SK-N-SH (cell line): ENCODE results near the gene DNAJC24. TPM values are rescaled to one million over a fixed set of nuclear protein-coding genes. Genes with fewer than 3 reads are reported as not detected.

Source experiments
- CTCF ChIA-PET: fragments of 300-600, 350-600 bp; formaldehyde crosslinking; extraction: SDS; loops from one replicate; lab custom pipeline; 2021; lab: Yijun Ruan, JAX
- POLR2A ChIA-PET: fragments of 350-600 bp; sonication (Branson Sonifier 250); formaldehyde crosslinking; extraction: SDS; loops from one replicate; lab custom pipeline; 2020; ENCODE audit warnings: antibody characterized with exemption, inconsistent platforms; lab: Yijun Ruan, JAX
- DNase-seq: peaks from one replicate; pipeline ENCODE4 v3.0.0; 2012
- H2AFZ ChIP-seq: fragments of 200-600 bp; sonication (generic); 2 replicates; pipeline ENCODE4 v1.8.1; 2016; ENCODE audit warnings: antibody characterized with exemption, mild to moderate bottlenecking, low read depth
- H3F3A ChIP-seq: fragments of 200-600 bp; sonication (generic); replicated peaks from 2 replicates; pipeline ENCODE3; 2016; ENCODE audit warnings: antibody characterized with exemption, mild to moderate bottlenecking; ENCODE audit not compliant: insufficient read depth
- H3K27ac ChIP-seq, 2 experiments: fragments of 200-500 bp in 1 of 2; fragments of 200-600 bp in 1 of 2; sonication (Bioruptor generic) in 1 of 2; sonication (generic), shearing (Covaris generic) in 1 of 2; 2 replicates each; pipeline versions ENCODE4 v1.5.1 to v1.6.1; 2014 to 2016; ENCODE audit warnings: low read depth in 2 of 2, inconsistent platforms in 1 of 2, low read length in 1 of 2, mild to moderate bottlenecking in 1 of 2, mixed read lengths in 1 of 2
- H3K27me3 ChIP-seq: fragments of 200-600 bp; sonication (generic), shearing (Covaris generic); 2 replicates; pipeline ENCODE4 v1.6.1; 2016; ENCODE audit warnings: mixed run types; ENCODE audit not compliant: insufficient read depth
- H3K36me3 ChIP-seq, 2 experiments: fragments of 200-500 bp in 1 of 2; fragments of 200-600 bp in 1 of 2; sonication (Bioruptor generic) in 1 of 2; sonication (generic) in 1 of 2; replicated peaks in 1 of 2; 2 replicates each; pipeline versions ENCODE3 to v1.5.1; 2014 to 2016; ENCODE audit warnings: low read length in 1 of 2, mild to moderate bottlenecking in 1 of 2; ENCODE audit not compliant: insufficient read depth in 2 of 2, control insufficient read depth in 1 of 2
- H3K4me1 ChIP-seq, 2 experiments: fragments of 200-500 bp in 1 of 2; fragments of 200-600 bp in 1 of 2; sonication (Bioruptor generic) in 1 of 2; sonication (generic), shearing (Covaris generic) in 1 of 2; 2 replicates each; pipeline versions ENCODE4 v1.5.1 to v1.6.1; 2014 to 2016; ENCODE audit warnings: low read depth in 1 of 2, low read length in 1 of 2, mixed run types in 1 of 2; ENCODE audit not compliant: insufficient read depth in 2 of 2, control insufficient read depth in 1 of 2
- H3K4me2 ChIP-seq: fragments of 200-600 bp; sonication (generic), shearing (Covaris generic); 2 replicates; pipeline ENCODE4 v1.6.1; 2017; ENCODE audit warnings: mixed run types
- H3K4me3 ChIP-seq, 2 experiments: fragments of 200-500 bp in 1 of 2; fragments of 200-600 bp in 1 of 2; sonication (Bioruptor generic) in 1 of 2; sonication (generic), shearing (Covaris generic) in 1 of 2; 2 replicates each; pipeline versions ENCODE4 v1.5.1 to v1.8.1; 2014 to 2016; ENCODE audit warnings: low read depth in 2 of 2, inconsistent platforms in 1 of 2, low read length in 1 of 2, mild to moderate bottlenecking in 1 of 2, mixed read lengths in 1 of 2, moderate library complexity in 1 of 2
- H3K79me2 ChIP-seq: fragments of 200-600 bp; sonication (generic); 2 replicates; pipeline ENCODE4 v1.8.1; 2017; ENCODE audit warnings: mild to moderate bottlenecking; ENCODE audit not compliant: insufficient read depth
- H3K9ac ChIP-seq: fragments of 200-600 bp; sonication (generic); 2 replicates; pipeline ENCODE4 v1.6.1; 2017; ENCODE audit warnings: mixed run types
- H3K9me2 ChIP-seq: fragments of 200-600 bp; sonication (generic); 2 replicates; pipeline ENCODE4 v1.6.1; 2017; ENCODE audit warnings: mixed run types
- H3K9me3 ChIP-seq: fragments of 200-600 bp; sonication (generic); 2 replicates; pipeline ENCODE4 v1.6.1; 2017; ENCODE audit warnings: mixed run types, mild to moderate bottlenecking, moderate library complexity
- H4K20me1 ChIP-seq: fragments of 200-600 bp; sonication (generic); 2 replicates; pipeline ENCODE4 v1.6.1; 2017; ENCODE audit warnings: mild to moderate bottlenecking, mixed run types; ENCODE audit not compliant: insufficient read depth
- ELF1 ChIP-seq: IDR thresholded peaks from 2 replicates; pipeline ENCODE4 v1.4.0; 2012
- FOSL2 ChIP-seq: IDR thresholded peaks from 2 replicates; pipeline ENCODE4 v1.4.0; 2012; ENCODE audit warnings: low read depth, mild to moderate bottlenecking, moderate library complexity, borderline replicate concordance
- FOXJ3 ChIP-seq: sonication (generic); formaldehyde crosslinking; IDR thresholded peaks from 2 replicates; pipeline ENCODE4 v1.5.1; 2020; ENCODE audit warnings: mild to moderate bottlenecking, missing genetic modification reagents
- FOXM1 ChIP-seq: IDR thresholded peaks from 2 replicates; pipeline ENCODE4 v1.4.0; 2012; ENCODE audit warnings: low read depth, mild to moderate bottlenecking
- JUND ChIP-seq: IDR thresholded peaks from 2 replicates; pipeline ENCODE4 v1.4.0; 2012
- MXI1 ChIP-seq: IDR thresholded peaks from 2 replicates; pipeline ENCODE4 v1.6.1; 2012; ENCODE audit warnings: mild to moderate bottlenecking, low read depth, low read length, improper control_type of control experiment
- TAF1 ChIP-seq: IDR thresholded peaks from 2 replicates; pipeline ENCODE4 v1.6.1; 2012; ENCODE audit warnings: low read depth, mild to moderate bottlenecking, low read length, moderate library complexity, borderline replicate concordance
- TCF12 ChIP-seq: IDR thresholded peaks from 2 replicates; pipeline ENCODE4 v1.4.0; 2012
- TEAD4 ChIP-seq: IDR thresholded peaks from 2 replicates; pipeline ENCODE4 v1.4.0; 2012; ENCODE audit warnings: mild to moderate bottlenecking, borderline replicate concordance; ENCODE audit not compliant: insufficient read depth
- WGBS: methylation state at CpG from one replicate; pipeline ENCODE4 v1.1.6; 2017; ENCODE audit warnings: low lambda C conversion rate; 5-methylcytosine and 5-hydroxymethylcytosine counted together
- polyA plus RNA-seq, 3 experiments: library from polyadenylated mRNA; depleted of rRNA; stranded (reverse); fragments of >200 nt; gene quantifications; 2 replicates each; pipeline ENCODE4 v1.2.3, GENCODE V29; 2012
- TF ChIP-seq, protein P1 (sequence below): IDR thresholded peaks from 2 replicates; pipeline ENCODE4 v1.6.1; 2012; ENCODE audit warnings: mild to moderate bottlenecking, low read depth, low read length, moderate library complexity
- TF ChIP-seq, protein P2 (sequence below): IDR thresholded peaks from 2 replicates; pipeline ENCODE4 v1.4.0; 2012; ENCODE audit warnings: low read depth, borderline replicate concordance
- TF ChIP-seq, protein P3 (sequence below): IDR thresholded peaks from 2 replicates; pipeline ENCODE4 v1.4.0; 2012; ENCODE audit warnings: low read depth, borderline replicate concordance
- TF ChIP-seq, protein P4 (sequence below): IDR thresholded peaks from 2 replicates; pipeline ENCODE4 v1.4.0; 2012; ENCODE audit warnings: low read depth

DNAJC24 gene
- polyA plus RNA-seq, 1 of the 3 experiments (the other 2 are of a cell fraction), result 6.2 TPM

DNA sequence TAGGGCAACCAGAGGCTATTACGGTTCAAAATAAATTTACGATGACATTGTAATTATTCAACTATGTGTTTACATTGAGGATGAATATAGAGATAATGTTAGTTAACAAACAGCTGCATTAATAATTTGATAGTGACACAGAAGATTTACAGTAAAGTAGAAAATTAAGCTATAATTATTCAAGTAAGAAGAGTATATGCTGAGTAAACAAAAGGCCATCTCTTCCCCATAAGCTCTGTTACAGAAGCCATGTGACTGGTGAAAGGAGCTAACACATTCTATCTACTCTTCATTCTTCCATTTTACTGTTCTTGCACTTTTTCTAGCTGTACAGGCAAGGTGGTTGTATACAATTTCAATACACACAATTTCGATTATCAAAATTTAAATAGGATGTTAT is 85.5 kb downstream of the DNAJC24 start:
- 95% methylated on average over 3 of the region's 3 CpGs for WGBS
- no peak overlapping the region for H3K4me3 ChIP-seq
- H3K4me2 ChIP-seq, result no peak overlapping the region
- no peak overlapping the region for H2AFZ ChIP-seq
- CTCF ChIA-PET, result no interaction called here
- no peak overlapping the region for H3K27ac ChIP-seq
- no peaks in the 10 kb centered on the region for H3K4me1 ChIP-seq
- H3F3A ChIP-seq, result no peaks in the 10 kb centered on the region
- POLR2A ChIA-PET, result no interaction called here
- no peaks in the 10 kb centered on the region for H4K20me1 ChIP-seq
- TF ChIP-seq ELF1, result no peak
- no peak for TF ChIP-seq TEAD4
- no peak for TF ChIP-seq MXI1
- no peak for TF ChIP-seq TAF1
- TF ChIP-seq, protein P1, sequence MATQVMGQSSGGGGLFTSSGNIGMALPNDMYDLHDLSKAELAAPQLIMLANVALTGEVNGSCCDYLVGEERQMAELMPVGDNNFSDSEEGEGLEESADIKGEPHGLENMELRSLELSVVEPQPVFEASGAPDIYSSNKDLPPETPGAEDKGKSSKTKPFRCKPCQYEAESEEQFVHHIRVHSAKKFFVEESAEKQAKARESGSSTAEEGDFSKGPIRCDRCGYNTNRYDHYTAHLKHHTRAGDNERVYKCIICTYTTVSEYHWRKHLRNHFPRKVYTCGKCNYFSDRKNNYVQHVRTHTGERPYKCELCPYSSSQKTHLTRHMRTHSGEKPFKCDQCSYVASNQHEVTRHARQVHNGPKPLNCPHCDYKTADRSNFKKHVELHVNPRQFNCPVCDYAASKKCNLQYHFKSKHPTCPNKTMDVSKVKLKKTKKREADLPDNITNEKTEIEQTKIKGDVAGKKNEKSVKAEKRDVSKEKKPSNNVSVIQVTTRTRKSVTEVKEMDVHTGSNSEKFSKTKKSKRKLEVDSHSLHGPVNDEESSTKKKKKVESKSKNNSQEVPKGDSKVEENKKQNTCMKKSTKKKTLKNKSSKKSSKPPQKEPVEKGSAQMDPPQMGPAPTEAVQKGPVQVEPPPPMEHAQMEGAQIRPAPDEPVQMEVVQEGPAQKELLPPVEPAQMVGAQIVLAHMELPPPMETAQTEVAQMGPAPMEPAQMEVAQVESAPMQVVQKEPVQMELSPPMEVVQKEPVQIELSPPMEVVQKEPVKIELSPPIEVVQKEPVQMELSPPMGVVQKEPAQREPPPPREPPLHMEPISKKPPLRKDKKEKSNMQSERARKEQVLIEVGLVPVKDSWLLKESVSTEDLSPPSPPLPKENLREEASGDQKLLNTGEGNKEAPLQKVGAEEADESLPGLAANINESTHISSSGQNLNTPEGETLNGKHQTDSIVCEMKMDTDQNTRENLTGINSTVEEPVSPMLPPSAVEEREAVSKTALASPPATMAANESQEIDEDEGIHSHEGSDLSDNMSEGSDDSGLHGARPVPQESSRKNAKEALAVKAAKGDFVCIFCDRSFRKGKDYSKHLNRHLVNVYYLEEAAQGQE, result no peak
- no peak for TF ChIP-seq FOSL2
- TF ChIP-seq FOXM1, result no peak
- no peak for TF ChIP-seq JUND
- TF ChIP-seq, protein P2, sequence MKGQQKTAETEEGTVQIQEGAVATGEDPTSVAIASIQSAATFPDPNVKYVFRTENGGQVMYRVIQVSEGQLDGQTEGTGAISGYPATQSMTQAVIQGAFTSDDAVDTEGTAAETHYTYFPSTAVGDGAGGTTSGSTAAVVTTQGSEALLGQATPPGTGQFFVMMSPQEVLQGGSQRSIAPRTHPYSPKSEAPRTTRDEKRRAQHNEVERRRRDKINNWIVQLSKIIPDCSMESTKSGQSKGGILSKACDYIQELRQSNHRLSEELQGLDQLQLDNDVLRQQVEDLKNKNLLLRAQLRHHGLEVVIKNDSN, result no peak
- TF ChIP-seq, protein P3, sequence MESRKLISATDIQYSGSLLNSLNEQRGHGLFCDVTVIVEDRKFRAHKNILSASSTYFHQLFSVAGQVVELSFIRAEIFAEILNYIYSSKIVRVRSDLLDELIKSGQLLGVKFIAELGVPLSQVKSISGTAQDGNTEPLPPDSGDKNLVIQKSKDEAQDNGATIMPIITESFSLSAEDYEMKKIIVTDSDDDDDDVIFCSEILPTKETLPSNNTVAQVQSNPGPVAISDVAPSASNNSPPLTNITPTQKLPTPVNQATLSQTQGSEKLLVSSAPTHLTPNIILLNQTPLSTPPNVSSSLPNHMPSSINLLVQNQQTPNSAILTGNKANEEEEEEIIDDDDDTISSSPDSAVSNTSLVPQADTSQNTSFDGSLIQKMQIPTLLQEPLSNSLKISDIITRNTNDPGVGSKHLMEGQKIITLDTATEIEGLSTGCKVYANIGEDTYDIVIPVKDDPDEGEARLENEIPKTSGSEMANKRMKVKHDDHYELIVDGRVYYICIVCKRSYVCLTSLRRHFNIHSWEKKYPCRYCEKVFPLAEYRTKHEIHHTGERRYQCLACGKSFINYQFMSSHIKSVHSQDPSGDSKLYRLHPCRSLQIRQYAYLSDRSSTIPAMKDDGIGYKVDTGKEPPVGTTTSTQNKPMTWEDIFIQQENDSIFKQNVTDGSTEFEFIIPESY, result no peak
- TF ChIP-seq, protein P4, sequence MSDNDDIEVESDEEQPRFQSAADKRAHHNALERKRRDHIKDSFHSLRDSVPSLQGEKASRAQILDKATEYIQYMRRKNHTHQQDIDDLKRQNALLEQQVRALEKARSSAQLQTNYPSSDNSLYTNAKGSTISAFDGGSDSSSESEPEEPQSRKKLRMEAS, result no peak
- no peak for TF ChIP-seq FOXJ3 (CRISPR knock-in tag)
- no peak for TF ChIP-seq TCF12
- no peak for DNase-seq
- H3K36me3 ChIP-seq, result peaks cover 0 to 11% of the 10 kb centered on the region in 2 experiments
- no peaks in the 10 kb centered on the region for H3K79me2 ChIP-seq
- H3K9me2 ChIP-seq, result no peaks in the 10 kb centered on the region
- H3K27me3 ChIP-seq, result no peaks in the 10 kb centered on the region
- H3K9me3 ChIP-seq, result no peaks in the 10 kb centered on the region
- no peak overlapping the region for H3K9ac ChIP-seq
